NCI-H1417 treated with DMSO at 0.1 percent for 48 hours (cell line): Measurements from ENCODE around the gene NBEA.

Experiments
- DNase-seq: peaks from one replicate; lab custom pipeline; 2025; lab: John Stamatoyannopoulos, UW

The NBEA gene

DNA sequence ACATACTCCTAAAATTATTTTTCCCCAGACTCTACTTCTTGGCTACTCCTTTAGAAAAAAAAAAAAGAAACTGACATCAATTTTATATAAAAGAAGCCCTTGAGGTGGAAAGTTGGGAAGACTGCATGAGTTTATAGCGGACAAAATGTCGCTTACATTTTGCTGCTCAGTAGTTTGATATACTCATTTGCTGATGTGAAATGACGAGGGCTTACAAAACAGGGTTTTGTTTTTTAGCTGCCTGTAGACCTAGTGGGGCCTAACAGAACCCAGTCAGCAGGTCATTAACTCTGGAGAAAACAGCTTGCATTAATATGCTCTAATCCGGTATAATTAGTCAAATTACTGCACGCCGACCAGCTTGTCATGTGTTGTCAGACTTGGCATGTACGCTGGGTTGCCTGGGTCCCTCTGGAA is 572.0 kb downstream of the NBEA start:
- no peak for DNase-seq

- DNase-seq = peak; percentile 26
Observed at GRCh38 chr13:35514801-35515502, 572.9 kb downstream of the NBEA start.

- DNase-seq = no peak
Observed at GRCh38 chr13:35518337-35518946, 576.4 kb downstream of the NBEA start.

- DNase-seq = no peak
Observed at GRCh38 chr13:35524171-35524570, 582.1 kb downstream of the NBEA start.

GRCh38 chr13:35526577-35526976 is 584.5 kb downstream of the NBEA start:
- no peak for DNase-seq

DNA sequence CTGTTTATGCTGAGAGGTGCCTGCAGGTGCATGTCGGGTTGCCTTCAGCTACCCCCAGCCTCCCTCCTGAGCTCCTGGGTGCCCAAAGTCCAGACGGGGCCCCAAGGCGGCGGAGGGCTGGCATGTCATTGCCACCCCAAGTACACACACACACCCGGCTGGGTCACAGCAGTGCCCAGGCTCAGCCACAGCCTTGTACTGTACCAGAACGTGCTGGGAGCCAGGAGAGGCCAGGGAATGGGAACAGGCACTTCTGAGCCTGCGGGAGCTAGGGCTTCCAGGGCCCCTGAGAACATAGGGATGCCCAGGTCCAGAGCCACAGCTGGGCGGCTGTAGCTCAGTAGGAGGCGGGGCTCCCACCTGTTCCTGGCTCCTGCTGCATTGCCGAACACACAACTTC is 585.4 kb downstream of the NBEA start:
- no peak for DNase-seq

- DNase-seq = no peak
Observed at GRCh38 chr13:35530147-35530546, 588.1 kb downstream of the NBEA start.

DNA sequence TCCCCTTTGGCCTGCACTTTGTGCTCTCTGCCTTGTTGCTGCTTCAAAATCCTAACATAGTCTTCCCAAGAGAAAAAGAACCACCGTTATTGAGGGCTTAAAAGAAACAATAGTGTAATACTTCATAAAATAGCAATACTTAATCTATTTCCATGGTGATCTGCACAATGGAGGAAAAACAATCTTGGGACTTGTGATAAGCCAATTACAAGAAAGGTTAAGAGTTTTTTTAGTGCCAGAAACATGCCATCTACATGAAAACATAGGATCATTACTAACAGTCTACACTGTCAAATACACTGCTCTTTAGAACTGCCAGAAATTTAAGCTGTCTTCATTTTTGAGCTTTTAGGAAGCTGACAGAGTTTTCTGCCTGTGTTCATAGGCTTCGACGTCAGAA is 588.5 kb downstream of the NBEA start:
- DNase-seq = no peak

GRCh38 chr13:35531526-35531925 is 589.5 kb downstream of the NBEA start:
- DNase-seq = no peak

GRCh38 chr13:35534343-35534742 is 592.3 kb downstream of the NBEA start:
- no peak for DNase-seq

GRCh38 chr13:35548790-35549189 is 606.7 kb downstream of the NBEA start:
- DNase-seq = no peak

GRCh38 chr13:35549481-35549880 is 607.4 kb downstream of the NBEA start:
- no peak for DNase-seq

DNA sequence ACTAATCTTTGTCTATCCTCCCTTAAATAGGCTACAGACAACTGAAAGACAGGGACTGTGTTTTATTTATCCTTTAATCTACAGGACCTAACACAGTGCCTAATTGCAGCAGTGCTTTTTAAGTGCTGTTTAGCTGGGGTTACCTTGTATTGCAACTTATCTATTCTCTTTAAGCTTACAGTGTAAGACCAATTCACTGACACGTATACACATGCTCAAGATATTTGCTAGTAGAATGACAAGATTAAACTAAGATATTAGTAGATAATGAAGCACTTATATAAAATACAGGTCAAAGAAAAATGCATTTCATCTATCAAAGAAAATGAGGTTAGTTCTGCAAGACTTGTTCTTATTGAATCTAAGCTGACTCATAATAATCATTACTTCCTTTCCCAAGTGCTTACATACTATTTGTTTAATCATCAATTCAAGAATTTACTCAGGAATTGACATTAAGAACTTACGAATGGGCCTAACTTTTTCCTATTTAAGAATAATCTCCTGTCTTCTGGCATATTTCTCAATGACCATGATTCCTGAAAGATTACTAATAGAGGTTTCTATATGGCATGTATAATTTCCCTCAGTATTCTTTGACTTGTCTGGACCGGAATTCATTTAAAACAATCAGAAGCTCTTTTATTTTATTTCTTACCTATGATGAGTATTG is 610.2 kb downstream of the NBEA start:
- no peak for DNase-seq

GRCh38 chr13:35554972-35555623 is 613.0 kb downstream of the NBEA start:
- DNase-seq = no peak

GRCh38 chr13:35557475-35557874 is 615.4 kb downstream of the NBEA start:
- DNase-seq = no peak

DNA sequence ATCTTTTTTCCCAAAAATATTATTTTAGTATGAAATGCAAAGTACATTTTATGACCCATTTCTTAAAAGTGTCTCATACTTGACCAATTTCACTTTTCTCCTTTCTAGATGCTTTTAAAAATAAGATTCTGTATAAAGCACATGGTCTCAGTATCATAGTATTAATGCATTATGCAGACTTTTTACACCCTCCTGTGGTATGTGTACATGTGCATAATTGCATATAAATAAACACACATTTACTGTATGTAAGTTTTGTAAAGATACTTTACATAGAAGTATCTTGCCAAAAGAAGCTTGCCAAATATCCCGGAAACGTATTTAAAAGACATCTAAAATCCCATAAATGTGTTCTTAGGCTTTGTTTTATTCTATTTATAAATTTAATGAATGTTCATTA is 619.5 kb downstream of the NBEA start:
- DNase-seq = no peak

- DNase-seq = no peak
Observed at GRCh38 chr13:35565273-35565672, 623.2 kb downstream of the NBEA start.

DNA sequence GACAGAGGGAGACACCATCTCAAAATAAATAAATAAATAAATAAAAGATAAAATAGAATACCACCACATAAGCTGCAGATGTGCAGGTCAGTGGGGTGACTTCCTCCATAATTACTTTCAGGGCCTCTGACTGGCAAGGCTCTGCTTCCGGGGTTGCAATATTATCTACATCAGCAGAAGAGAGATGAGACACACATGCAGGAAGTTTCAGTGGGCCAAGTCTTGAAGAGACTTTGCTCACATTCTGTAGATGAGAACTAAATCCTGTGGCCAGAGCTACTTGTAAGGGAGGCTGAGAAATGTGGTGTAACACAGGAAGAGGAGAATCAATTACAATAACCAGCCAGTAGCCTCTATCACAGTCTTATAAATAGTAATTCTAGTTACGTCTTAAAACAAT is 624.3 kb downstream of the NBEA start:
- DNase-seq = no peak

DNA sequence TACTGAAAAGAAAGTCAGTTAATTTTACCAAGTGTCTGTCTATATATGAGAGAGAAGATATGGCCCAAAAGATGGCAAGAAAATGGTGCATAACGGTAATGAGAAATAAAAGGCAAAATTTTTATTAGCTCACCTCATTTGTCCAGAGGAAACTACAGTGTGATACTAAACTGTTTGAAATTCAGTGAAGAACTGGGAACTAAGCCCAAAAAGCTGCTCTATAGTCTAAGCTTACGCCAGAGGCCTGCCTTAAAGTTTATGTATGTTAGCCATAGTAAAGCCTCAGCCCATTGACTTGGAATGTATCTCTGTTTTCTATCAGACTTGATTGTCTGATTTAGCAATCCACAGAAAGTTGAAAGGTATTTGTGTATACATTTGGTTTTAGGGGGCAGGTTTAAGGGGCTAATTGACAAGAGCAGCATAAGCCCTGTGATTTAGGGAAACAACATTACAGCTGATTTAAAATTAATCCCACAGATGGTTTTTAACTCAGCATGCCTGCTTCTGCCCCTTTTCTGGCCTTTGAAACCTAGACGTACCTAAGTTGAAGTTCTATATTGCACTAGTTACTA is 625.4 kb downstream of the NBEA start:
- no peak for DNase-seq

- no peak for DNase-seq
Observed at GRCh38 chr13:35573639-35574038, 631.6 kb downstream of the NBEA start.

DNA sequence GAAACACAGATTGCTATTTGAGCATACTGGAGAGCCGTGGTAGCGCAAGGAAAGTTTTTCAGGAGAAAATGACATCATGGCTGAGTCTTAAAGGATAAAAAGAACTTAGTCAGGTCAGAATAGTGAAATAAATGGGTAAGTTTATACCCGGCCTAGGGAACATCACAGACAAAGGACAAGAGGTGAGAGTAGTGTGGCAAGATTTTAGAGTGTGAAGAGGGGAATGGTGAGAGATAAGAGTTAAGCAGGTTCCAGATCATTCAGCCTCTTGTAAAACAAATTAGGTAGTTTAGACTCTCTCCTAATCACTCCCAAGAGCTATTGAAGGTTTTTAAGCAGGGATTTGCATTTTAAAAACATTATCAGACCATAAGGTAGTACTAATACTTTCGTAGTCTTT is 650.4 kb downstream of the NBEA start:
- no peak for DNase-seq

DNA sequence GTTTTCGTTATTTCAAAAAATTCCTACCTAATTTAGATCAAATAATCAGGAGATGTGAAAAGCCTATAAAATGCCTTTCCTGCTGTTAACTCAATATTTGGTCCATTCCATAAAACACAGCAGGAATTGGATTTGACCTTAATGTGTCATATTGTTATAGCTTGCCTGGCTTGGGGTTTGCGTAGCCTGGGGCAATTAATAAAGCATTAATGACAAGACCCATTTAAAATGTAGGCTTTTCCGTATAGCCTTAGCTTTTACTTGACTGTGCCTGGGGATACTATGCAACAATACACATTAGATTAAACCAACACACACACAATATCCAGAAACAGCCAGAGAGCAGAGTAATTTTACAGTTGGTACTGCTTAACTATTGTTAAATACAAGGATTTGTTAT is 651.6 kb downstream of the NBEA start:
- no peak for DNase-seq

GRCh38 chr13:35594096-35594495 is 652.0 kb downstream of the NBEA start:
- DNase-seq = no peak
